HG03439 (cell line): ENCODE measurements around the gene SDF4.
"Not testable (repeated sequence)": the region's sequence is repeated elsewhere in the genome, so short reads cannot be mapped to it uniquely, and the experiment has no call there.

Experiments used
- ATAC-seq: cut with Tn5 transposase; IDR thresholded peaks from one replicate; pipeline ENCODE4 v1.9.1; 2021; ENCODE audit warnings: mild to moderate bottlenecking, moderate library complexity; ENCODE audit not compliant: unreplicated experiment

Gene SDF4

GRCh38 chr1:1200876-1201810, 30.7 kb downstream of the SDF4 start:
- peak; percentile 45 for ATAC-seq

- no peak for ATAC-seq
Measured at GRCh38 chr1:1199961-1200875, 31.6 kb downstream of the SDF4 start.

- ATAC-seq: no peak
Measured at GRCh38 chr1:1199141-1199960, 32.5 kb downstream of the SDF4 start.

- no peak for ATAC-seq
Measured at GRCh38 chr1:1198423-1199140, 33.2 kb downstream of the SDF4 start.

GRCh38 chr1:1197551-1198422, 34.0 kb downstream of the SDF4 start:
- no peak for ATAC-seq

GRCh38 chr1:1197188-1197500, 34.7 kb downstream of the SDF4 start:
- ATAC-seq: no peak

GRCh38 chr1:1196431-1197187, 35.2 kb downstream of the SDF4 start:
- no peak for ATAC-seq

GRCh38 chr1:1195726-1196125, 36.1 kb downstream of the SDF4 start:
- ATAC-seq: not testable (repeated sequence)

GRCh38 chr1:1194723-1195122, 37.1 kb downstream of the SDF4 start:
- ATAC-seq: no peak

- no peak for ATAC-seq
Measured at GRCh38 chr1:1191734-1192133, 40.1 kb downstream of the SDF4 start.

GRCh38 chr1:1189111-1189510, 42.7 kb downstream of the SDF4 start:
- no peak for ATAC-seq

GRCh38 chr1:1187938-1188337, 43.9 kb downstream of the SDF4 start:
- no peak for ATAC-seq

- no peak for ATAC-seq
Measured at GRCh38 chr1:1185101-1185765, 46.6 kb downstream of the SDF4 start.

GRCh38 chr1:1183833-1184775, 47.7 kb downstream of the SDF4 start:
- no peak for ATAC-seq

GRCh38 chr1:1183221-1183747, 48.5 kb downstream of the SDF4 start:
- ATAC-seq: no peak

- ATAC-seq: no peak
Measured at GRCh38 chr1:1182491-1183220, 49.1 kb downstream of the SDF4 start.
